ELR (cell line): Measurements from ENCODE around the gene CCM2.

Experiments used
- DNase-seq: peaks from one replicate; pipeline ENCODE4 v3.0.0-alpha.2; 2015; ENCODE audit warnings: low read depth

Gene CCM2

DNA sequence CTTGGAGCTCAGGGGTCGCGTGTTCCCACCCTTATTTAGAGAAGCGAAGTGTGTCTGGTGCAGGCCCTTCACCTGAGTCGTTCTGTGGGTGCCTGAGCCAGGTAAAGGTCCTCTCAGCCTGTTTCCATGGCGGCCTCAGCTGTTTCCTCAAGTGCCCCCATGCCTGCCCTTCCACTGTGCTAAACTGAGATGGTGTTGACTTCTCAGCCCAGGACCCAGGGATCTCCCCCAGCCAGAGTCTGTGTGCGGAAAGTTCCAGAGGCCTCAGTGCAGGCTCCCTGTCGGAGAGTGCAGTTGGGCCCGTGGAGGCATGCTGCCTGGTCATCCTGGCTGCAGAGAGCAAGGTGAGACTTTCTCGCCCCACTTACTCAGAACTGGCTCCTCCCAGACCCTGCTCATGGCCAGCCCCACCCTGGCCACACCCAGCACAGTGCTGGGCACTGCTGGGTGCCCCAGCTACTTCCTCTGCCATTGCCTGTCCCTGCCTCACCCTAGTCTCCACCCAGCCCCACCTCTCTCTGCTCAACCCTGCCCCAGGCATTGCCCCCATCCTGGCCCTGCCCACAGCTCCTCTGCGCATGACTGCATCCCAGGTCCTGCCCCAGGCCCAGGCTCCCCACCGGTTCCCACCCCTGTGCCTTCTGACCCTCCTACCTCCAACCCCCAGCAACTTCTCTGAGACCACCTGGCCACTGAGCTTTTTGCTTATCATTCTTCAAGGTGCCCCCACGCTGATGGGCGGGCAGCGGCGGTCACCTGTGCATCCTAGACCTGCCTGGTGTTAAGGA lies 68.4 kb downstream of the CCM2 start:
- no peak for DNase-seq

DNA sequence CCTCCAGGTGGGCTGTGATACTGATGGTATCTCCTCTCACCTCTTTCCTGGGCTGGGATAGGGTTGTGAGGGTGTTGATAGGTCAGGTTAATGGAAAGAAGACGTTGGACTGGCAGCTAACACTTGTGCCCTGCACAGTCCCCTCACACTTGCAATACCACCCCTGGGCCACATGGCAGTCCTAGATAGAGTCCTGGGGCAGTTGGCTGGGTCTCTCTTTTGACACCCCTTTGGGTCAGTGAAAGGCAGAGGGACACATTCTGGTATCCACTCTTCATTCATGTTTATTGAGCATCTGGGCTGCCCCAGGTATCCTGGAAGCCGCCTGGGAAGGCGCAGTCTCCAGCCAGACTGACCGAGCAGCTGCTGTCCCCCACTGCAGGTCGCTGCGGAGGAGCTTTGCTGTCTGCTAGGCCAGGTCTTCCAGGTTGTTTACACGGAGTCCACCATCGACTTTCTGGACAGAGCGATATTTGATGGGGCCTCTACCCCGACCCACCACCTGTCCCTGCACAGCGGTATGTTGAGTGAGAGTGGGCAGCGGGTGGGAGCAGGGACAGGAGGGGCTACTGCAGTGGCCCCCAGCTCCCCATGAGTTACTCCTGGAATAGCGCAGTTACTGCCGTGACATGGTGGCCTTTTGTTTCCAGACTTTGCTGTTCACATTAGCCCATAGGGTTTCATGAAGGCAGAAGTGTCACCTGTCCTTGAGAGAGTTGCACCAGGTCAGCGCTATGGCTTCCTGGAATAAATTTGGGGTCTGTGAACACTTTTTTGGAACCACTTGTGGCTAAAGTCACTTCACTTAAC lies 69.6 kb downstream of the CCM2 start:
- no peak for DNase-seq

DNA sequence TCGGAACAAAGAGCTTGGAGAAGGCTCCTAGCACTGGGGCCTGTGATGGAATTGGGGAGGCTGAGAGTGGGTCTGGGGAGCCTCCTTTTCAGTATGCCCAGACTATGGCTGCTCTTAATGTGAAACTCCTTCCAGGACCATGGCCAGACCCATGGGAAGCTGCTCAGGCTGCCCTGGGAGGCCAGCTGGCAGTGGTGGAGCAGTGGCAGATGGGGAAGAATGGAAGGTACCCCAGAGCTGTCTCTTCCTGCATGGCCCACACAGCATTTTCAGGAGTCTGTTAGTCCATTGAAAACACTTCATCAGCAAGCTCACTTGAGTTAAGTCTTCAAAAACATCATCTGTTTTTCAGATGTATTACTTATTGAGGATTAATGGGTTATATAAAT lies 70.2 kb downstream of the CCM2 start:
- no peak for DNase-seq

DNA sequence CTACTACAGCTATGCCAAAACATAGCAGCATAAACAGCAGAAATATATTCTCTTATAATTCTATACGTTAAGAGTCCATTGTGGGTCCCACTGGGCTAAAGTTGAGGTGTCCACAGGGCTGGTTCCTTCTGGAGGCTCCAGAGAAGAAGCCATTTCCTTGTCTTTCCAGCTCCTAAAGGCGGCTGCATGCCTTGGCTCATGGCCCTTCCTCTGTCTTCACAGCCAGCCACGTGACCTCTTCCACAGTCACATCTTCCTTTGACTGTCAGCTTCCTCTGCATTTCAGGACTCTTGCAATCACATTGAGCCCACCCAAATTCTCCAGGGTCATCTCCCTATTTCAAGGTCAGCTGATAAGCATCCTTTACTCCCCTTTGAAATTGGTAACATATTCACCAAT lies 71.5 kb downstream of the CCM2 start:
- no peak for DNase-seq

DNA sequence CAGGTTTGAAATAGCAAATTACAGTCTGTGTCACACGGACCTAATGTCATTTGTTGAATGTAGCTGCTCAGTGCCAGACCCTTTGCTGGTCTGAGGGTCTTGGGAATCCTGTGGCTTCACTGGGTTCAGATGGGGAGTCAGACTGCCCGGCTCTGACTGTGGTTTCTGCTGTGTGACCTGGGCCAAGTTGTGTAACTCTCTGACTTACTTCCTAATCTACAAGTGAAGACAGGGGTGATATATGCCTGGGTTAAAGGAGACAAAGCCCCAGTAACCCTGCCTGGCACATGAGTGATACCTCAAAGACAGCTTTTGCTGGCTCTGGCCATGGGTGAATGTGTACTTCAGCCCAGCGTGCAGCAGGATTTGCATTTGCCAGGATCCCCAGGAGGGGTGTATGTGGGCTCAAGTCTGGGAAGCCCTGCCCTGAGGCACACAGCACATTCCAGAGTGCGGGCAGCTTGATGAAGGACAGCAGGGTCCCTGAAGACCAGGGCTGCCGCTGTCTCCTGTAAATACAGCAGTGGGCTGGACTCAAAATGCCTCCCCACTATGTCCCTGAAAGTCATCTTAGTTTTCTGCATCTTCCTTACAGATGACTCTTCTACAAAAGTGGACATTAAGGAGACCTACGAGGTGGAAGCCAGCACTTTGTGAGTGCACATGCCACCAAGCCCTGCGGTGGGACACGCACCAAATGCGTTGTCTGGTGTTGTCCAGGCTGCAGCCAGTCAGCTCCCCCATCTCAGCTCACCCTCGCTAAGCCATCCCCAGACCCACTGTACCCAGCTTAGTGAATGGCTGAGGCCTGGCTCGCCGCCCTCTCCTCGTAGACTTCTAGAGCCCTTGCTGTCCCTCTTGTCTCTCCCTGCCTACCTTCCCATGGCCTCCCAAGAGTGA lies 72.4 kb downstream of the CCM2 start:
- DNase-seq: no peak

GRCh38 chr7:45073031-45073785 lies 73.2 kb downstream of the CCM2 start:
- DNase-seq: no peak

DNA sequence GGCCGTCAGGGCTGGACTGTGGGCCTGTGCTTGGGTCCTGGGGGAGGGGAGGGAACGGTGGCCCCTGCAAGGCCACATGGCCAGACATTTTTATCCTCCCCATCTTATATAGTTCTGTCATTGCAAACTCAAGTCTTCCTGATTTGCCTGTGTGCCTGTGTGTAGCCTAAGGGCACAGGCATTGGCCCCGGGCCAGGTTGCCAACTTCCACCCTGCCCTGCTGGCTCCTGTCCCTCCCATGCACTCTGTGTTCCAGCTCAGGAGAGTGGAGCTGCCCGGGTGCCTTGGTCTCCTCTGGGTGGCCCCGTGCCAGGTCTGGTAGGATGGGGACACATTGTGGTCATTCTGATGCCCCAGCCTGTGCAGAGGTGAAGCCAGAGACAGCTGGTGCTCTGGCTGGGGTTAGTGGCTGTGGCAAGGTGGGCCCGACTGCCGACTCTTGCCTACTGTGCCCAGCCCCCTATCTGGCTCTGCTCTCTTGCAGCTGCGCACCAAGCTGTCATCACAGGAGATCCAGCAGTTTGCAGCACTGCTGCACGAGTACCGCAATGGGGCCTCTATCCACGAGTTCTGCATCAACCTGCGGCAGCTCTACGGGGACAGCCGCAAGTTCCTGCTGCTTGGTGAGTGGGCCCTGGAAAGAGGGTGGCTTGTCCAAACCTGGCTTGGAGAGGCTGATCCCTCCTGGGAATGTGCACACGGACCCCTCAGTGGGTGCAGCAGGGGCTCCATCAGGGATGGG lies 74.0 kb downstream of the CCM2 start:
- no peak for DNase-seq

- DNase-seq: no peak
Observed at GRCh38 chr7:45074528-45075354, 74.7 kb downstream of the CCM2 start.

- no peak for DNase-seq
Observed at GRCh38 chr7:45075355-45075644, 75.3 kb downstream of the CCM2 start.

DNA sequence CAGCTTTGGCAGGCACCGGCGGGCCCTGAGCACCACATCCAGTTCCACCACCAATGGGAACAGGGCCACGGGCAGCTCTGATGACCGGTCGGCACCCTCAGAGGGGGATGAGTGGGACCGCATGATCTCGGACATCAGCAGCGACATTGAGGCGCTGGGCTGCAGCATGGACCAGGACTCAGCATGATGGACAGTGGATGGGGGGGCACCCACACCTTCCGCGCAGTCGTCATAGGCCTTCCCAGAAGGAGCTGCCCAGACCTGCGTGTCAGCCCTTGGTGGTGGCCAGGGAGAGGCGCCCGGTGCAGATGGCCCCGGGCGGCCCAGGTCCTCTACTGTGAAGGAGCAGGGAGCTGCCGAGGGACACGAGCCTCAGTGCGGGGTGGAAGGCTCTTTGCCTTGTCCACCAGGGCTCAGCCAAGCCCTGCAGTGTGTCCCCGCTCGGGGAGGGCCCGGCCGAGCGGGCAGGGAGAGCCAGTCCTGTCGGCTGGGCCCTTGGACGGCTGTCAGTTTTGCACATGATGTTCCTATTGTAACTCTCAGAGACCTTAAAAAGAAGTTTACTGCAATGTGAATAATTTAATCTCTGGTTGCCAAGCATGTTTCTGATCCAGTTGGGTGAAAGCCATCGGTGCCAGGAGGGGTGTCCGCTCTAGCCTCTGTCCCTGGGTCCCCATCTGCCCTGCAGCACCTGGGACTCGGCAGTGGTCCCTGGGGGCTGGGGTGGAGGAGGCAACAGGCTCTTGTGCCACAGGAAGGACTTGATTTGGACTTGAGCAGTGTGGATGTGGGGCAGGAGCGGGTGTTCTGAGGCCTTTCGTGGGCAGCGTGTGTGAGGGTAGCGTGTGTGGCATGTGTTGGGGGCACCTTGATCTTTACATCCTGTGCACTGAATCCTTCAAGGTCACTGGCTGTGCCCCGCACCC lies 76.1 kb downstream of the CCM2 start:
- no peak for DNase-seq

- DNase-seq: no peak
Observed at GRCh38 chr7:45076946-45077345, 76.9 kb downstream of the CCM2 start.

DNA sequence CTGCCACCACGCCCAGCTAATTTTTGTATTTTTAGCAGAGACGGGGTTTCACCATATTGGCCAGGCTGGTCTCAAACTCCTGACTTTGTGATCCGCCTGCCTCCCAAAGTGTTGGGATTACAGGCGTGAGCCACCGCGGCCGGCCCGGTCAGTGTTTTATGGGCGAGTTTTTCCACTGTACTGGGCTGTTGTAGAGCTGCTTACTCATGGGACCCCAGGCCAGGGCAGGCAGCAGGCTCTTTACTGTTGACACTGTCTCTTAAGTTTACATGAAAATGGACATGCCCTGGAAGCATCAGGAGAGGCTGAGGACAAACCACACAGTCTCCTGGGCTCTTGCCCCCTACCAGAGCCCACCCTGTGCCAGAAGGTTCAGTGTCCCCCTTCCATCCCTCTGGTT lies 77.6 kb downstream of the CCM2 start:
- no peak for DNase-seq

- no peak for DNase-seq
Observed at GRCh38 chr7:45078125-45078681, 78.2 kb downstream of the CCM2 start.

GRCh38 chr7:45080265-45080957 lies 80.4 kb downstream of the CCM2 start:
- peak; percentile 21 for DNase-seq

DNA sequence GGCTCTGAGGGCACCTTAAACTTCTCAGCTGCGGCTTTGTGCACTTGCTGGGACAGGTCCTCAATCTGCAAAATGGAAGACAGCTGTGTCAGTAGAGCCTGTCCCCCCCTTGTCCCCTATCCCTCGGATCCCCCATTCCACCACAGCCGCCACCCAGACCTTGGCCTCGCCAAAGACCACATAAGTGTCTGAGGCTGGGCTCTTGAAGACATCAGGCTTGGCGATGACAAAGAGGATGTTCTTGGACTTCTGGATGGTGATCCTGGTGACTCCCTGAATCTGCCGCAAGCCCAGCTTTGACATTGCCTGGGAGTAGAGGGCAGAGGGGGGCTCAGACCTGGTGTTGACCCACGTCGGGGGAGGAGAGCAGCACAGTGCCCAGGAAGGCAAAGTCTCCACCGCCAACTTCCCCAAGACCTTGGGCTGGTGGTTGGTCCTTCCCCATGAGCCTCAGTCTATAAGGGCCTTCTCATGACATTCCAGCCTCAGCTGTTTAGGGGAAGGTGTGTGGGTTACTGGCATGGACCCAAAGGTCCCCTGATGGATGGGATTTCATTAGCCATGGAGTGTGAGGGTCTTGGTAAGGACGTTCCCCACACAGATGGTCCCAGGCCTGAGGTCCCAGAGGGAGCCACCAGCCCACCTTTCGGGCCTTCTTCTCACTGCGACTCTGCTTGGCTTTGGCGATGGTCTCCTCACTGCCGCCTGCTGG lies 81.1 kb downstream of the CCM2 start:
- DNase-seq: no peak

GRCh38 chr7:45081670-45081974 lies 81.6 kb downstream of the CCM2 start:
- DNase-seq: no peak

DNA sequence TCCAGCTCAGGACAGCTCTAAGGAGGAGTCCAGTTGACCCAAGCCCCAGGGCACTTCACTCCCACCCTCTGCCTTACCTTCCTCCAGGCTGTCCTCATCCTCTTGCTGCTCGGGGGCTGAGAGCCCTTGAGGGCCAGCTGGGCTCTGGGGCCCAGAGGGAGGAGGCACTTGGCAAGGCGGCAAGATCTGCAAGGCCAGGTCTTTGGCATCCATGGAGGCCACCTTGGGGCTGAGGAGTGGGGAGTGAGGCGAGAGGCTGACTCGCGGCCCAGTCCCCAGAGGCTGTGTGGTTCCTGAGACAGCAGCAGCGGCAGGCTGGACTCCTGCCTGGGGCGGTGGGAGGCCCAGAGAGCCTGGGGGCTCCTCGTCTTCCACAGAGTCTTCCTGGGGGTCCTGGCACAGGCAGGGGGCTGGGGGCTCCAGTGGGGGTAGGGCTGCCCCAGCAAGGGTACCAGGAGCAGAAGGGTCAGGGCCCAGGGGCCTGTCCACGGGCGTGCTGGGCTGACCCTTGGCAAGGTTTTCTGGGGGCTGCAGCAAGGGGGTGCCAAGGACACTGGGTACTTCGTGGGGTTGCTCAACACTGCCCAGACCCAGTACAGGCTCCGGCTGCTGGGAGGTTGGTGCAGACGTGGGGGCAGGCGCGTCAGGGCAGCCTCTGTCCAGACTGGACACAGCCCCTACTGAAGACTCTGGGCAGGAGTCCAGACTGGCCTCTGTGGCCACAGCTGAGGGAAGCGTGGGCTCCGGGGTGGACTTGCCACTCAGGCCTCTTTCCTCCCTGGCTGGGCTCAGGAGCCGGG lies 82.2 kb downstream of the CCM2 start:
- no peak for DNase-seq
